Central memory CD4-positive, alpha-beta T cell (primary cell): Measurements from ENCODE around the gene VCX3B.
"Not testable (repeated sequence)": the region's sequence is repeated elsewhere in the genome, so short reads cannot be mapped to it uniquely, and the experiment has no call there.

ENCODE experiments used
- DNase-seq: peaks from one replicate; pipeline ENCODE4 v3.0.0; 2022
- total RNA-seq, 3 experiments: gene quantifications; one replicate each; lab custom pipeline; 2026; lab: John Stamatoyannopoulos, UW

The VCX3B gene
- total RNA-seq = 0 reads per million in 3 experiments

GRCh38 chrX:8464530-8464929 is at the start of gene VCX3B:
VCX3B (plus strand) TSS chrX:8464830; CDS start chrX:8465451, 621 bp downstream.
- DNase-seq = not testable (repeated sequence)

GRCh38 chrX:8418301-8418700 is 46.3 kb upstream of the VCX3B start:
- no peak for DNase-seq

- DNase-seq = no peak
Observed at GRCh38 chrX:8424912-8425311, 39.7 kb upstream of the VCX3B start.

GRCh38 chrX:8429692-8430249 is 34.9 kb upstream of the VCX3B start:
- DNase-seq = no peak

GRCh38 chrX:8430444-8430843 is 34.2 kb upstream of the VCX3B start:
- DNase-seq = no peak

GRCh38 chrX:8432396-8432795 is 32.2 kb upstream of the VCX3B start:
- DNase-seq = no peak

- DNase-seq = no peak
Observed at GRCh38 chrX:8433109-8434062, 31.2 kb upstream of the VCX3B start.

- no peak for DNase-seq
Observed at GRCh38 chrX:8447368-8447767, 17.3 kb upstream of the VCX3B start.

- not testable (repeated sequence) for DNase-seq
Observed at GRCh38 chrX:8452343-8452742, 12.3 kb upstream of the VCX3B start.

GRCh38 chrX:8453611-8454010 is 11.0 kb upstream of the VCX3B start:
- no peak for DNase-seq

GRCh38 chrX:8455557-8455956 is 9.1 kb upstream of the VCX3B start:
- no peak for DNase-seq

GRCh38 chrX:8462488-8462887 is 2.1 kb upstream of the VCX3B start:
- DNase-seq = no peak

- DNase-seq = no peak
Observed at GRCh38 chrX:8484360-8484949, 19.8 kb downstream of the VCX3B start.

- DNase-seq = not testable (repeated sequence)
Observed at GRCh38 chrX:8495036-8495435, 30.4 kb downstream of the VCX3B start.

- no peak for DNase-seq
Observed at GRCh38 chrX:8500203-8500602, 35.6 kb downstream of the VCX3B start.

- not testable (repeated sequence) for DNase-seq
Observed at GRCh38 chrX:8502101-8502500, 37.5 kb downstream of the VCX3B start.

GRCh38 chrX:8504451-8504850 is 39.8 kb downstream of the VCX3B start:
- no peak for DNase-seq
